ENCODE results near the gene MROH2A.

The MROH2A gene

DNA sequence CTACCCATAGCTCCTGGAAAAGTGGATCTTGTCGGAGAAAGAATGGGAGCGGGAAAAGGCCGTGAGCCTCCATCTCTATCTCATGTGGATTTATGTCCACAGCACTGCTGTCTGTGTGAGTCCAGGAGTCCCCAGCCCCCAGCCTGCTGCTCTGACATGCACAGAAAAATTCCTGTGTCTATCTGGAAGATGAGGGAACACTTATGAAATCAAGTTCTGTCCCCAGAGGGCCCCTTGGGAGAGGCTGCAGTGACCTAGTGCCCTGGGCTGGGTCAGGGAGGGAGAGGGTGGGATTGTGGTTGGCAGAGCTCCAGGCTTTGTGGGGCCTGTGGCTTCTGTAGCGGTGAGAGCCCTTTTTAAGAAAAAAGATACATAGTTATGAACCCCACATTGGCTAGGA lies 38.6 kb downstream of the MROH2A start:
- H3K4me3 ChIP-seq (ENCODE audit: low read length, poor library complexity, severe bottlenecking): no peak overlapping the region
- H3K79me2 ChIP-seq (ENCODE audit: insufficient read depth, low read length): no peaks in the 10 kb centered on the region
- H3K9me3 ChIP-seq (ENCODE audit: insufficient read depth, low read depth, low read length): no peaks in the 10 kb centered on the region
- H3K27me3 ChIP-seq (ENCODE audit: insufficient read depth, low read length, poor library complexity, severe bottlenecking): no peaks in the 10 kb centered on the region
- no peak overlapping the region for H3K4me2 ChIP-seq (ENCODE audit: low read depth, low read length, poor library complexity, severe bottlenecking)
- no peaks in the 10 kb centered on the region for H3F3A ChIP-seq (ENCODE audit: low read depth)
- no peaks in the 10 kb centered on the region for H3K4me1 ChIP-seq (ENCODE audit: insufficient read depth, low read length, poor library complexity, severe bottlenecking)
- TF ChIP-seq, protein P1, sequence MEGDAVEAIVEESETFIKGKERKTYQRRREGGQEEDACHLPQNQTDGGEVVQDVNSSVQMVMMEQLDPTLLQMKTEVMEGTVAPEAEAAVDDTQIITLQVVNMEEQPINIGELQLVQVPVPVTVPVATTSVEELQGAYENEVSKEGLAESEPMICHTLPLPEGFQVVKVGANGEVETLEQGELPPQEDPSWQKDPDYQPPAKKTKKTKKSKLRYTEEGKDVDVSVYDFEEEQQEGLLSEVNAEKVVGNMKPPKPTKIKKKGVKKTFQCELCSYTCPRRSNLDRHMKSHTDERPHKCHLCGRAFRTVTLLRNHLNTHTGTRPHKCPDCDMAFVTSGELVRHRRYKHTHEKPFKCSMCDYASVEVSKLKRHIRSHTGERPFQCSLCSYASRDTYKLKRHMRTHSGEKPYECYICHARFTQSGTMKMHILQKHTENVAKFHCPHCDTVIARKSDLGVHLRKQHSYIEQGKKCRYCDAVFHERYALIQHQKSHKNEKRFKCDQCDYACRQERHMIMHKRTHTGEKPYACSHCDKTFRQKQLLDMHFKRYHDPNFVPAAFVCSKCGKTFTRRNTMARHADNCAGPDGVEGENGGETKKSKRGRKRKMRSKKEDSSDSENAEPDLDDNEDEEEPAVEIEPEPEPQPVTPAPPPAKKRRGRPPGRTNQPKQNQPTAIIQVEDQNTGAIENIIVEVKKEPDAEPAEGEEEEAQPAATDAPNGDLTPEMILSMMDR (conservative IDR thresholded peaks at IDR 0.05; ENCODE audit: low read length): no peak
- no peak for TF ChIP-seq EZH2phosphoT487 (IDR thresholded peaks at IDR 0.05; ENCODE audit: borderline replicate concordance)
- no peaks in the 10 kb centered on the region for H3K36me3 ChIP-seq (ENCODE audit: insufficient read depth, low read length)
- no peak overlapping the region for H2AFZ ChIP-seq (ENCODE audit: low read length)
- no peaks in the 10 kb centered on the region for H3K9me2 ChIP-seq (replicated peaks; ENCODE audit: low read depth, low read length)
- no peaks in the 10 kb centered on the region for H4K20me1 ChIP-seq (ENCODE audit: insufficient read depth, low read length, poor library complexity, severe bottlenecking)
- H3K9ac ChIP-seq (ENCODE audit: low read depth, low read length, poor library complexity, severe bottlenecking): no peak overlapping the region

DNA sequence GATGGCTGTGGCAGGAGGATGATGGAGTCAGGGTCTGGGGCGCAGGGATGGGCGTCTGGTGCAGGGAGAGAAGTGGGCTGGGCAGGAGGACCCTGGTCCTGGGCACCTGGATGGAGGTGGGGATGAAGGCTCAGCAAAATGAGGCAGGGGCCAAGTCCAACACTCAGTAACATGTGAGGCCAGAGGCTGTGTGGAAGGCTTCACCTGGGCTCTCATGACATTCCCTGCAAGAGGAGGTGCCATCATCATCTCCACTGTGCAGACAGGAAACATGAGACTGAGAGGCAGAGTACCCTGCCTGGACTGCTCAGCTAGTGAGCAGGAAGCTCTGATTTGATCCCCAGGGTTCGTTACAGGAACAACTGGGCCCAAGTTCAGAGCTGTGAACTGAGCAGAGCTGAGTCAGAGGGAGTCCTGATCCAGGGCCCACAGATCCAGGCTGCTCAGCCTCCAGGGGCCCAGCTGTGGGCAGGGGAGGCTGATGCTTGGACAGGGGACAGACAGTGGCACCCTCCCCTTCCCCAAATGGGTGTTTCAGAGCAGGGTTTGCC lies 39.3 kb downstream of the MROH2A start:
- H4K20me1 ChIP-seq (ENCODE audit: insufficient read depth, low read length, poor library complexity, severe bottlenecking): no peaks in the 10 kb centered on the region
- H3K4me1 ChIP-seq (ENCODE audit: insufficient read depth, low read length, poor library complexity, severe bottlenecking): no peaks in the 10 kb centered on the region
- no peak for TF ChIP-seq EZH2phosphoT487 (IDR thresholded peaks at IDR 0.05; ENCODE audit: borderline replicate concordance)
- TF ChIP-seq, protein P1 (conservative IDR thresholded peaks at IDR 0.05; ENCODE audit: low read length): no peak
- no peaks in the 10 kb centered on the region for H3K36me3 ChIP-seq (ENCODE audit: insufficient read depth, low read length)
- H3F3A ChIP-seq (ENCODE audit: low read depth): no peaks in the 10 kb centered on the region
- no peak overlapping the region for H3K9ac ChIP-seq (ENCODE audit: low read depth, low read length, poor library complexity, severe bottlenecking)
- H3K9me2 ChIP-seq (replicated peaks; ENCODE audit: low read depth, low read length): no peaks in the 10 kb centered on the region
- no peak overlapping the region for H3K4me2 ChIP-seq (ENCODE audit: low read depth, low read length, poor library complexity, severe bottlenecking)
- H3K79me2 ChIP-seq (ENCODE audit: insufficient read depth, low read length): no peaks in the 10 kb centered on the region
- no peaks in the 10 kb centered on the region for H3K9me3 ChIP-seq (ENCODE audit: insufficient read depth, low read depth, low read length)
- H3K27me3 ChIP-seq (ENCODE audit: insufficient read depth, low read length, poor library complexity, severe bottlenecking): no peaks in the 10 kb centered on the region
- H3K4me3 ChIP-seq (ENCODE audit: low read length, poor library complexity, severe bottlenecking): no peak overlapping the region
- no peak overlapping the region for H2AFZ ChIP-seq (ENCODE audit: low read length)

DNA sequence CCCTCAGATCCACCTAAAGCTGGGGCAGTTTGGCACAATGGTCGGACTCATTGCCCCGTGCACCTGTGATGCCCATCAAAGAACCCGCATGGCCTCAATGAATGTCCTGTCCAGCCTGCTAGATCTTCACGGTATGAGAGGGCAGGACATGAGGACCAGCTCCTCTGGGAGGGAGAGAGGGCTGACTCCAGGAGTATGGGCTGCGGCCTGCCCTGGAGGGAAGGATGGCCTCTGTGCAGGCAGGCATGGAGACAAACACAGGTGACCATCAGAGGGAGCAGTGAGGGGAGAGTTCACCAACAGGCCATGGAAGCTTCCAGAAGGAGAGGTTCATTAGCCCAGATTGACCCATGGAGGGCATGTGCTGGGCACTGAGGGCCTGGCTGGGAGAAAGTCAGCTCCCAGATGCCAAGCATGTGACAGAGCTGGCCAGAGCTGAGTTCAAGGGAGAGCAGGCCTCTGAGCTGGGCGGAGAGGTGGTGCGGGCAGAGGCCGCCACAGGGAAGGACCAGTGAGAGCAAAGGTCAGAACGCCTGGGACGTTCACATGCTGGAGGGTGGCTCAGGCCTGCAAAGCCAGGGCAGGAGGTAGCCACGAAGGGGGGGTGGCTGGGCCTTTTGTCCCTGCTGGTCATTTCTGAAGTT lies 40.0 kb downstream of the MROH2A start:
- H2AFZ ChIP-seq (ENCODE audit: low read length): no peak overlapping the region
- no peaks in the 10 kb centered on the region for H3K9me2 ChIP-seq (replicated peaks; ENCODE audit: low read depth, low read length)
- TF ChIP-seq, protein P1 (conservative IDR thresholded peaks at IDR 0.05; ENCODE audit: low read length): no peak
- no peak for TF ChIP-seq EZH2phosphoT487 (IDR thresholded peaks at IDR 0.05; ENCODE audit: borderline replicate concordance)
- H3K27me3 ChIP-seq (ENCODE audit: insufficient read depth, low read length, poor library complexity, severe bottlenecking): no peaks in the 10 kb centered on the region
- H3K9me3 ChIP-seq (ENCODE audit: insufficient read depth, low read depth, low read length): no peaks in the 10 kb centered on the region
- no peaks in the 10 kb centered on the region for H4K20me1 ChIP-seq (ENCODE audit: insufficient read depth, low read length, poor library complexity, severe bottlenecking)
- H3K4me2 ChIP-seq (ENCODE audit: low read depth, low read length, poor library complexity, severe bottlenecking): no peak overlapping the region
- no peak overlapping the region for H3K4me3 ChIP-seq (ENCODE audit: low read length, poor library complexity, severe bottlenecking)
- H3K4me1 ChIP-seq (ENCODE audit: insufficient read depth, low read length, poor library complexity, severe bottlenecking): no peaks in the 10 kb centered on the region
- H3K79me2 ChIP-seq (ENCODE audit: insufficient read depth, low read length): no peaks in the 10 kb centered on the region
- H3K9ac ChIP-seq (ENCODE audit: low read depth, low read length, poor library complexity, severe bottlenecking): no peak overlapping the region
- no peaks in the 10 kb centered on the region for H3K36me3 ChIP-seq (ENCODE audit: insufficient read depth, low read length)
- no peaks in the 10 kb centered on the region for H3F3A ChIP-seq (ENCODE audit: low read depth)
